K562 (cell line): Measurements from ENCODE around the gene TEX51. TPM values are rescaled to one million over a fixed set of nuclear protein-coding genes. Genes with fewer than 3 reads are reported as not detected.

ENCODE experiments used
- ATAC-seq: fragments of 200-7000 bp; cut with Tn5 transposase; 3 replicates; pipeline ENCODE4 v1.9.1; 2020; ENCODE audit warnings: moderate library complexity
- BruUV-seq: library from RNA; stranded (reverse); fragments of 400-500 nt; replicated peaks from 2 replicates; lab custom pipeline; 2021; lab: Mats Ljungman, UMichigan
- CTCF ChIA-PET: fragments of 300-600 bp; formaldehyde crosslinking; extraction: SDS; loops from one replicate; lab custom pipeline; 2021; ENCODE audit warnings: low intra/inter-chr PET ratio; lab: Yijun Ruan, JAX
- POLR2A ChIA-PET: fragments of 300-600, 350-650 bp; sonication (Branson Sonifier 250); formaldehyde crosslinking; extraction: SDS; loops from one replicate; lab custom pipeline; 2021; ENCODE audit warnings: antibody characterized with exemption, inconsistent platforms; lab: Yijun Ruan, JAX
- DNase-seq, 4 experiments: peaks; one replicate each; pipeline versions ENCODE4 v3.0.0 to v3.0.0-alpha.2; 2011 to 2018; ENCODE audit warnings: low spot score in 3 of 4, mixed read lengths in 3 of 4; ENCODE audit errors: extremely low read depth in 1 of 4
- FAIRE-seq: peaks from 2 replicates; lab custom pipeline; 2011; peaks lifted over from hg19 to GRCh38; lab: Jason Lieb, UNC
- H2AFZ ChIP-seq: 2 replicates; pipeline ENCODE4 v1.6.0; 2011; ENCODE audit warnings: low read depth, low read length, control low read depth, inconsistent platforms
- H3K27ac ChIP-seq: fragments of 200-600 bp; 3 replicates; pipeline ENCODE4 v1.8.0; 2011; ENCODE audit warnings: low read depth, mild to moderate bottlenecking, control low read depth, inconsistent platforms, low read length, moderate library complexity, mixed read lengths; ENCODE audit errors: extremely low read depth
- H3K27me3 ChIP-seq, 2 experiments: fragments of 300-600 bp in 1 of 2; 2 replicates in 1 of 2; 3 replicates in 1 of 2; pipeline versions ENCODE4 v1.6.0 to v1.8.0; 2011; ENCODE audit warnings: inconsistent platforms in 2 of 2, low read length in 2 of 2, mild to moderate bottlenecking in 1 of 2, mixed read lengths in 1 of 2, moderate library complexity in 1 of 2; ENCODE audit not compliant: control insufficient read depth in 2 of 2, insufficient read depth in 2 of 2
- H3K36me3 ChIP-seq: fragments of 300-600 bp; 3 replicates; pipeline ENCODE4 v1.8.0; 2011; ENCODE audit warnings: mild to moderate bottlenecking, low read length, inconsistent platforms; ENCODE audit not compliant: control insufficient read depth, insufficient read depth
- H3K4me1 ChIP-seq, 2 experiments: fragments of 200-600 bp in 1 of 2; replicated peaks in 1 of 2; 2 replicates in 1 of 2; 3 replicates in 1 of 2; pipeline versions ENCODE4 v1.5.1 to v1.8.0; 2011; ENCODE audit warnings: inconsistent platforms in 2 of 2, low read length in 2 of 2, mild to moderate bottlenecking in 1 of 2, mixed read lengths in 1 of 2, moderate library complexity in 1 of 2; ENCODE audit not compliant: control insufficient read depth in 2 of 2, insufficient read depth in 2 of 2
- H3K4me2 ChIP-seq: 2 replicates; pipeline ENCODE4 v1.6.1; 2011; ENCODE audit warnings: low read length, control low read depth, inconsistent platforms, mixed read lengths; ENCODE audit not compliant: insufficient read depth
- H3K4me3 ChIP-seq: fragments of 200-600 bp; sonication (generic), shearing (Covaris generic); 2 replicates; pipeline ENCODE4 v1.5.1; 2016; ENCODE audit warnings: control low read depth, inconsistent platforms
- H3K79me2 ChIP-seq: fragments of 200-600 bp; 3 replicates; pipeline ENCODE4 v1.8.0; 2011; ENCODE audit warnings: low read length, inconsistent platforms; ENCODE audit not compliant: control insufficient read depth, insufficient read depth
- H3K9ac ChIP-seq, 2 experiments: 2 replicates each; pipeline versions ENCODE4 v1.6.0 to v1.6.1; 2011; ENCODE audit warnings: low read depth in 2 of 2, low read length in 2 of 2, control low read depth in 1 of 2, inconsistent platforms in 1 of 2, mild to moderate bottlenecking in 1 of 2, mixed read lengths in 1 of 2; ENCODE audit not compliant: insufficient read depth in 1 of 2
- H3K9me1 ChIP-seq: one replicate; pipeline ENCODE4 v1.6.0; 2011; ENCODE audit warnings: inconsistent platforms, mild to moderate bottlenecking, low read length, moderate library complexity; ENCODE audit not compliant: control insufficient read depth, insufficient read depth
- H3K9me3 ChIP-seq: replicated peaks from 2 replicates; pipeline ENCODE4 v1.5.1; 2011; ENCODE audit warnings: low read depth, low read length, inconsistent platforms; ENCODE audit not compliant: control insufficient read depth, insufficient read depth
- H4K20me1 ChIP-seq: replicated peaks from 2 replicates; pipeline ENCODE4 v1.6.1; 2011; ENCODE audit warnings: low read length, inconsistent platforms, mixed read lengths; ENCODE audit not compliant: control insufficient read depth, insufficient read depth
- ARID1B ChIP-seq: fragments of 450-650 bp; IDR thresholded peaks from 2 replicates; pipeline ENCODE4 v1.6.1; 2016; ENCODE audit warnings: antibody characterized with exemption, mild to moderate bottlenecking, inconsistent platforms
- ATF1 ChIP-seq, 2 experiments: fragments of 450-650 bp in 1 of 2; IDR thresholded peaks; 2 replicates each; pipeline ENCODE4 v1.6.1; 2016; ENCODE audit warnings: missing compliant biosample characterization in 1 of 2, missing genetic modification characterization in 1 of 2
- CBX5 ChIP-seq: IDR thresholded peaks from 2 replicates; pipeline ENCODE4 v1.6.1; 2014; ENCODE audit warnings: low read depth, borderline replicate concordance
- CHD1 ChIP-seq: fragments of 200-600 bp; sonication (generic); IDR thresholded peaks from one replicate; pipeline ENCODE4 v1.6.1; 2012; ENCODE audit warnings: mild to moderate bottlenecking, moderate library complexity, low read length, inconsistent platforms
- DACH1 ChIP-seq: fragments of 450-650 bp; IDR thresholded peaks from 2 replicates; pipeline ENCODE4 v1.6.1; 2018; ENCODE audit not compliant: partially characterized antibody
- EP400 ChIP-seq: fragments of 450-650 bp; IDR thresholded peaks from 2 replicates; pipeline ENCODE4 v1.6.1; 2017; ENCODE audit warnings: antibody characterized with exemption, mild to moderate bottlenecking, moderate library complexity
- FIP1L1 ChIP-seq: fragments of 200-400 bp; formaldehyde crosslinking; IDR thresholded peaks from 2 replicates; pipeline ENCODE4 v1.6.1; 2018; ENCODE audit warnings: mild to moderate bottlenecking, low read depth, low read length; ENCODE audit not compliant: poor library complexity, severe bottlenecking
- NCOR1 ChIP-seq: fragments of 450-650 bp; IDR thresholded peaks from 2 replicates; pipeline ENCODE4 v1.6.1; 2016; ENCODE audit warnings: mild to moderate bottlenecking, moderate library complexity
- SAP30 ChIP-seq: fragments of 200-600 bp; sonication (generic); IDR thresholded peaks from 2 replicates; pipeline ENCODE4 v1.6.1; 2012; ENCODE audit warnings: borderline replicate concordance, low read depth, mild to moderate bottlenecking, moderate library complexity, low read length, control low read depth, inconsistent platforms; ENCODE audit not compliant: insufficient read depth, poor library complexity, severe bottlenecking
- TAF7 ChIP-seq: fragments of 450-650 bp; IDR thresholded peaks from 2 replicates; pipeline ENCODE4 v1.6.1; 2016; ENCODE audit warnings: missing genetic modification characterization, missing compliant biosample characterization
- TFAM ChIP-seq: fragments of 250-450 bp; sonication (Bioruptor Pico); conservative IDR thresholded peaks from 2 replicates; pipeline ENCODE4 v1.5.0; 2021; ENCODE audit warnings: mild to moderate bottlenecking, moderate library complexity
- TFAP4 ChIP-seq: sonication (generic); formaldehyde crosslinking; IDR thresholded peaks from 2 replicates; pipeline ENCODE4 v1.8.0; 2022; ENCODE audit warnings: missing genetic modification reagents, mild to moderate bottlenecking, moderate library complexity, borderline replicate concordance
- TOE1 ChIP-seq, 2 experiments: fragments of 450-650 bp in 1 of 2; sonication (generic) in 1 of 2; formaldehyde crosslinking in 1 of 2; IDR thresholded peaks; 2 replicates each; pipeline versions ENCODE4 v1.7.1 to v1.8.0; 2016 to 2022; ENCODE audit warnings: borderline replicate concordance in 2 of 2, mild to moderate bottlenecking in 2 of 2, antibody characterized with exemption in 1 of 2, inconsistent platforms in 1 of 2, low read depth in 1 of 2, missing genetic modification reagents in 1 of 2, moderate library complexity in 1 of 2
- ZC3H8 ChIP-seq: fragments of 450-650 bp; IDR thresholded peaks from 2 replicates; pipeline ENCODE4 v1.6.1; 2017
- ZNF124 ChIP-seq: sonication (generic); formaldehyde crosslinking; IDR thresholded peaks from 2 replicates; pipeline ENCODE4 v1.8.1; 2022; ENCODE audit warnings: missing genetic modification reagents
- ZNF696 ChIP-seq: fragments of 250-450 bp; sonication (Bioruptor Pico); conservative IDR thresholded peaks from 2 replicates; pipeline ENCODE4 v1.4.0; 2020; ENCODE audit warnings: mild to moderate bottlenecking, moderate library complexity
- ZNF764 ChIP-seq: fragments of 250-450 bp; sonication (Bioruptor Pico); IDR thresholded peaks from 2 replicates; pipeline ENCODE4 v1.4.0; 2020; ENCODE audit warnings: low read depth, mild to moderate bottlenecking, moderate library complexity
- ZNF778 ChIP-seq: fragments of 450-650 bp; formaldehyde crosslinking; IDR thresholded peaks from 2 replicates; pipeline ENCODE4 v1.4.0; 2020; ENCODE audit warnings: mild to moderate bottlenecking, moderate library complexity
- ZNF785 ChIP-seq: fragments of 250-450 bp; sonication (Bioruptor Pico); IDR thresholded peaks from 2 replicates; pipeline ENCODE4 v1.4.0; 2020; ENCODE audit warnings: mild to moderate bottlenecking
- WGBS: fragments of 100-300 bp; shearing (Covaris generic); methylation state at CpG from one replicate; pipeline ENCODE4 v1.1.6; 2016; ENCODE audit warnings: low coverage, mixed read lengths; ENCODE audit not compliant: insufficient coverage; ENCODE audit errors: missing lambda C conversion rate; 5-methylcytosine and 5-hydroxymethylcytosine counted together
- in situ Hi-C: fragments of 300-500 bp; cut with MboI; formaldehyde crosslinking; loops from 4 replicates; pipeline ENCODE4 v1.15.0; 2018; ENCODE audit warnings: inconsistent platforms, mixed read lengths
- intact Hi-C: fragments of 100-400 bp; cut with micrococcal nuclease; formaldehyde crosslinking; loops from 2 replicates; pipeline ENCODE4 v1.14.2; 2022
- polyA plus RNA-seq, 8 experiments: library from polyadenylated mRNA; depleted of rRNA in 4 of 8; stranded (reverse) in 5 of 8; unstranded in 3 of 8; fragments of >200 nt; fragmentation: Nextera tagmentation in 2 of 8; fragmentation: Illumina TruSeq in 1 of 8; extraction: Ambion mirVana in 2 of 8; extraction: Trizol in 1 of 8; gene quantifications; 2 replicates each; pipeline versions ENCODE4 v1.2.1 to v1.2.3, GENCODE V29; 2011 to 2014; ENCODE audit warnings: inconsistent platforms in 1 of 8, missing spikeins in 1 of 8
- total RNA-seq, 7 experiments: library from RNA; depleted of rRNA in 6 of 7; stranded (reverse); fragments of >200 nt in 6 of 7; fragmentation: Illumina TruSeq in 2 of 7; extraction: Trizol in 2 of 7; gene quantifications; 2 replicates each; pipeline versions ENCODE4 v1.2.1 to v1.2.3, GENCODE V29; 2011 to 2021; ENCODE audit warnings: low replicate concordance in 1 of 7

TEX51 gene
- total and polyA plus RNA-seq, 9 of the 15 experiments (the other 6 are each of a cell fraction or from before 2014, with no cell fraction given): not detected

DNA sequence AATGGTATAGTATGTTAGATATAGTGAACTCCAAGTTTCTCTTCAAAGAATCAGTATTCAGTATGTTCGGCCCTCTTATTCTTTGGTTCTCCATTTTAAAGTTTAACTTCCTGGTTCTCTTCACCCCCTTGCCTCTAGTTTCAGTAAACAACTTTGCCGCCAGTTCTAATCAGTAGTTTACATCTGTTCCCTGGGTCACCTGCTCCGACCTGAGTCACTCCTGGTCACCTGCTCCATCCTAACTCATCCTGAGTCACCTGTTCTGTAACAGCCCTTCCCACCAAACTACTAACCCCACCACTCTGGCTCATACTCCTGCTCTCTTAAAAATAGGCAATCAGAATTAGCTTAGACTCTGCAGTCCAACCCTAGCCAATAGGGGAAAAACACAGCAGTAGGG is 23.7 kb upstream of the TEX51 start:
- Histone ChIP-seq H3K36me3 (no peaks in the 10 kb centered on the region), H3K4me1 (no peaks in the 10 kb centered on the region), H3K9me1 (no peaks in the 10 kb centered on the region), H3K79me2 (no peaks in the 10 kb centered on the region), H3K27me3 (peaks cover 0 to 21% of the 10 kb centered on the region in 2 experiments; a peak in 1 of 5 replicates), H4K20me1 (no peaks in the 10 kb centered on the region), H3K4me2 (no peak overlapping the region), H3K9ac (no peak overlapping the region), H3K9me3 (no peaks in the 10 kb centered on the region), H2AFZ (no peak overlapping the region), H3K27ac (no peak overlapping the region), H3K4me3 (no peak overlapping the region)
- no TSS peak for BruUV-seq
- DNase-seq (no peak), FAIRE-seq (no peak), ATAC-seq (no peak)
- intact Hi-C loops: no loop called here
- ChIA-PET POLR2A (no interaction called here), CTCF (no interaction called here)
- in situ Hi-C loops: no loop called here
- WGBS: 0% methylated on average over 3 of the region's 3 CpGs
- TF ChIP-seq ZNF778 (CRISPR knock-in tag) (no peak), FIP1L1 (no peak), TAF7 (tag) (no peak), TFAM (CRISPR knock-in tag) (no peak), TOE1 (IDR thresholded peaks at IDR 0.05; ENCODE audit: borderline replicate concordance) (no peak), TOE1 (CRISPR knock-in tag; IDR thresholded peaks at IDR 0.05; ENCODE audit: borderline replicate concordance, low read depth) (no peak), DACH1 (no peak), EP400 (no peak), SAP30 (no peak), ATF1 (CRISPR knock-in tag; IDR thresholded peaks at IDR 0.05) (no peak), ATF1 (tag; IDR thresholded peaks at IDR 0.05) (no peak), ZNF764 (no peak), CBX5 (no peak), ZNF785 (CRISPR knock-in tag) (no peak), ZNF696 (CRISPR knock-in tag) (no peak), NCOR1 (no peak), ARID1B (no peak), ZC3H8 (no peak), ZNF124 (CRISPR knock-in tag) (no peak), CHD1 (no peak), TFAP4 (no peak)
